DOHH2 (cell line): ENCODE results near the gene SAG.

ENCODE experiments used
- H3F3A ChIP-seq: fragments of 200-600 bp; sonication (generic), shearing (Covaris generic); 2 replicates; pipeline ENCODE4 v1.6.0; 2016; ENCODE audit warnings: antibody characterized with exemption, mild to moderate bottlenecking; ENCODE audit not compliant: control insufficient read depth, insufficient read depth
- H3K27ac ChIP-seq: fragments of 200-600 bp; sonication (generic); 2 replicates; pipeline ENCODE4 v1.5.1; 2014; ENCODE audit warnings: low read depth, mild to moderate bottlenecking, low read length, moderate library complexity
- H3K27me3 ChIP-seq: fragments of 200-600 bp; sonication (generic); 2 replicates; pipeline ENCODE4 v1.6.1; 2014; ENCODE audit warnings: mild to moderate bottlenecking, low read length, mixed read lengths; ENCODE audit not compliant: control insufficient read depth
- H3K36me3 ChIP-seq: fragments of 200-600 bp; sonication (generic); 2 replicates; pipeline ENCODE4 v1.6.1; 2014; ENCODE audit warnings: mild to moderate bottlenecking, low read length, moderate library complexity, mixed read lengths; ENCODE audit not compliant: control insufficient read depth
- H3K4me1 ChIP-seq: fragments of 200-600 bp; sonication (generic); 2 replicates; pipeline ENCODE4 v1.6.1; 2014; ENCODE audit warnings: mild to moderate bottlenecking, low read length, mixed read lengths; ENCODE audit not compliant: control insufficient read depth
- H3K4me2 ChIP-seq: fragments of 200-600 bp; sonication (generic); 2 replicates; pipeline ENCODE4 v1.6.0; 2014; ENCODE audit warnings: mild to moderate bottlenecking, low read length, moderate library complexity
- H3K4me3 ChIP-seq: fragments of 200-600 bp; sonication (generic); 2 replicates; pipeline ENCODE4 v1.5.1; 2014; ENCODE audit warnings: mild to moderate bottlenecking, low read length, mixed read lengths
- H3K79me2 ChIP-seq: fragments of 200-600 bp; sonication (generic); 2 replicates; pipeline ENCODE4 v1.6.1; 2014; ENCODE audit warnings: mild to moderate bottlenecking, low read length, mixed read lengths; ENCODE audit not compliant: control insufficient read depth
- H3K9me2 ChIP-seq: fragments of 200-600 bp; sonication (generic); replicated peaks from 2 replicates; pipeline ENCODE4 v1.6.1; 2014; ENCODE audit warnings: mild to moderate bottlenecking, low read length, mixed read lengths; ENCODE audit not compliant: control insufficient read depth
- H3K9me3 ChIP-seq: fragments of 200-600 bp; sonication (generic); 2 replicates; pipeline ENCODE4 v1.6.1; 2014; ENCODE audit warnings: antibody characterized with exemption, low read length, mixed read lengths; ENCODE audit not compliant: control insufficient read depth, insufficient read depth
- H4K20me1 ChIP-seq: fragments of 200-600 bp; sonication (generic); 2 replicates; pipeline ENCODE4 v1.6.0; 2014; ENCODE audit warnings: low read depth, mild to moderate bottlenecking, antibody characterized with exemption, low read length, moderate library complexity; ENCODE audit not compliant: control insufficient read depth, insufficient read depth
- CTCF ChIP-seq: fragments of 200-600 bp; sonication (generic); IDR thresholded peaks from one replicate; pipeline ENCODE4 v1.5.1; 2014; ENCODE audit warnings: antibody characterized with exemption, mild to moderate bottlenecking, low read depth, low read length; ENCODE audit not compliant: poor library complexity, severe bottlenecking
- EZH2phosphoT487 ChIP-seq: fragments of 200-600 bp; sonication (generic); IDR thresholded peaks from 2 replicates; pipeline ENCODE4 v1.6.1; 2017; ENCODE audit warnings: borderline replicate concordance, mild to moderate bottlenecking, antibody characterized with exemption, low read length, moderate library complexity, mixed read lengths

Gene SAG

DNA sequence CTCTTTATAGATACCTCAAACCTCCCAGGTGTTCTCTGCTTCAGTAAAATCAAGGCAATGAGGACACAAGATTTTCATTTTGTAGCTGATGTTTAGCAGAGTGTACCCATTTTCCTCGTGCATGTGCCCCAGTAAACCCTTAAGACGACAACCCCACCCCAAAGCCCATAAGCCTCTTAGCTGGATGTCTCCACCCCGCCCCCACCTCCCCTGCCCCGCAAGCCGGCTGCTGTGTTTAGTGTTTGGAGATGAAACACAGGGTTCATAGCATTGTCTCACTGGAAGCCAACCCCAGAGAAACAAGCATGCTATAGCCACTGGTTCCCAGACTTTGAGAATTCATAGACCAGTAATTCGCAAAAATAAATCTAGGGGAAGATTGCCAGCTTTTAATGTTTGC, 5.8 kb upstream of the SAG start:
- no peaks in the 10 kb centered on the region for H3K79me2 ChIP-seq
- H4K20me1 ChIP-seq = no peaks in the 10 kb centered on the region
- no peaks in the 10 kb centered on the region for H3K27me3 ChIP-seq
- no peak overlapping the region for H3K4me2 ChIP-seq
- H3F3A ChIP-seq = no peaks in the 10 kb centered on the region
- TF ChIP-seq EZH2phosphoT487 = no peak
- no peak for TF ChIP-seq CTCF
- H3K4me3 ChIP-seq = no peak overlapping the region
- H3K36me3 ChIP-seq = no peaks in the 10 kb centered on the region
- no peaks in the 10 kb centered on the region for H3K9me3 ChIP-seq
- no peak overlapping the region for H3K27ac ChIP-seq
- no peaks in the 10 kb centered on the region for H3K9me2 ChIP-seq
- no peaks in the 10 kb centered on the region for H3K4me1 ChIP-seq

DNA sequence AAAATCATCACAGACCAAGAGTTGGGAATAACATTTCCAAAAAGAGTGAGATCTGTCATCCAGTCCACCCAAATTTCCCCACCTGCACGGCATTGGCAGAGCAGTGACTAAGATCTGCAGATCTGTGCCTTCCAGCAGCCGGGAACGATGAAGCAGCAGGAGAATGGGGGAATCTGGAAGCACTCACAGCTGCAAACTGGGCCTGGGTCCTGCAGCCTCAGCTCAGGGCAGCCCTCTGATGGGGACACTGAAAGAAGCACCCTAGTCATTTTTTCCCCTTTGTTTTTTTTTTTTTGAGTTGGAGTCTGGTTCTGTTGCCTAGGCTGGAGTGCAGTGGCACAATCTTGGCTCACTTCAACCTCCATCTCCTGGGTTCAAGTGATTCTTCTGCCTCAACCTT, 4.4 kb upstream of the SAG start:
- Histone ChIP-seq H3K9me2 (no peaks in the 10 kb centered on the region), H4K20me1 (no peaks in the 10 kb centered on the region), H3K36me3 (no peaks in the 10 kb centered on the region), H3F3A (no peaks in the 10 kb centered on the region), H3K9me3 (no peaks in the 10 kb centered on the region), H3K27ac (no peak overlapping the region), H3K4me2 (no peak overlapping the region), H3K4me1 (no peaks in the 10 kb centered on the region), H3K27me3 (no peaks in the 10 kb centered on the region), H3K4me3 (no peak overlapping the region), H3K79me2 (no peaks in the 10 kb centered on the region)
- TF ChIP-seq CTCF (no peak), EZH2phosphoT487 (no peak)

GRCh38 chr2:233311241-233311926, 3.8 kb downstream of the SAG start:
- TF ChIP-seq EZH2phosphoT487 (no peak), CTCF (no peak)
- Histone ChIP-seq H4K20me1 (no peaks in the 10 kb centered on the region), H3K79me2 (no peaks in the 10 kb centered on the region), H3K4me3 (no peak overlapping the region), H3K36me3 (no peaks in the 10 kb centered on the region), H3K27ac (no peak overlapping the region), H3K27me3 (no peaks in the 10 kb centered on the region), H3F3A (no peaks in the 10 kb centered on the region), H3K4me1 (peaks cover 10% of the 10 kb centered on the region), H3K9me2 (no peaks in the 10 kb centered on the region), H3K4me2 (no peak overlapping the region), H3K9me3 (no peaks in the 10 kb centered on the region)
